OCI-LY3 (cell line): ENCODE results near the gene TMEM184B.

Source experiments
- CTCF ChIP-seq: fragments of 200-600, 300-600 bp; sonication (generic); IDR thresholded peaks from 2 replicates; pipeline ENCODE4 v1.5.1; 2014; ENCODE audit warnings: antibody characterized with exemption, low read length, low read depth
- EZH2phosphoT487 ChIP-seq: fragments of 200-600 bp; shearing (Covaris generic); IDR thresholded peaks from 2 replicates; pipeline ENCODE4 v1.6.1; 2018; ENCODE audit warnings: antibody characterized with exemption, mixed run types, low read depth

- TF ChIP-seq CTCF (no peak), EZH2phosphoT487 (no peak)
Observed at GRCh38 chr22:38187413-38188212, 85.2 kb downstream of the TMEM184B start.
